Occipital lobe (tissue), 2 donors: Measurements from ENCODE around the gene AGO3. TPM values are rescaled to one million over a fixed set of nuclear protein-coding genes. Genes with fewer than 3 reads are reported as not detected.

ENCODE experiments used
- DNase-seq: peaks from one replicate; lab custom pipeline; 2025; lab: John Stamatoyannopoulos, UW
- total RNA-seq: library from RNA; depleted of rRNA; stranded (reverse); fragments of >200 nt; gene quantifications from one replicate; pipeline ENCODE4 v1.2.3, GENCODE V29; 2014

The AGO3 gene
- total RNA-seq, 1 donor from 2014 or later = 28.1 TPM

DNA sequence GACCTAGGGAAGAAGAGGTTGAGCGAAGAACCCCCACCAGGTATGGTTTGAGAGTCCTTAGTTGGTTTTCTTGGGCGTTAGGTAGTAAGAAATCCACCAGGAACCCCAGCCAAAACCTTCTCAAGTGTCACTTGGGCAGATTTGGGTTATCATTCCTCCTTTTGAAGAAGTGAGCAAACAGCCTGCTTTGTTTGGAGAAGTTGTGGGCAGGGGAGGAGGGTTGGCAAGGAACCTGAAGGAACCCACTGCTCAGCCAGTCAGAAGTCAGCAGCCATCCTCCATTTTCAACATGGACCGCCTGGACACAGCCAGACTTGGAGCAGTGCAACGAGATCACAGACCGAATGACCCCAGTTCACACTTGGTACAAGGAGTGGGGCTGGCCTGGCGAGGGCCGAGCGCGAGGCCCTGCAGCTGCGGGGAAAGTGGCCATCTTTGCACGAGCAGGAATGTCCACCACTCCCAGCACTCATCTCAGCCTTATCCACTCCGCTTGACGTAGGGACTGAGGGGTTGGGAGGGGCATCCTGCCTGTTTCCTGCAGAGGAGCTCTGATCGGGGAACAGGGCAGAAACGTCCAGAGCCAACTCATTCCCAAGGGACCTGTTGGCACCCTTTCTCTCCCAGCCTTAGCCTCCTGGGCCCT, 165.0 kb downstream of the AGO3 start:
- DNase-seq = no peak

- DNase-seq = no peak
Observed at GRCh38 chr1:36096500-36097432, 165.9 kb downstream of the AGO3 start.

DNA sequence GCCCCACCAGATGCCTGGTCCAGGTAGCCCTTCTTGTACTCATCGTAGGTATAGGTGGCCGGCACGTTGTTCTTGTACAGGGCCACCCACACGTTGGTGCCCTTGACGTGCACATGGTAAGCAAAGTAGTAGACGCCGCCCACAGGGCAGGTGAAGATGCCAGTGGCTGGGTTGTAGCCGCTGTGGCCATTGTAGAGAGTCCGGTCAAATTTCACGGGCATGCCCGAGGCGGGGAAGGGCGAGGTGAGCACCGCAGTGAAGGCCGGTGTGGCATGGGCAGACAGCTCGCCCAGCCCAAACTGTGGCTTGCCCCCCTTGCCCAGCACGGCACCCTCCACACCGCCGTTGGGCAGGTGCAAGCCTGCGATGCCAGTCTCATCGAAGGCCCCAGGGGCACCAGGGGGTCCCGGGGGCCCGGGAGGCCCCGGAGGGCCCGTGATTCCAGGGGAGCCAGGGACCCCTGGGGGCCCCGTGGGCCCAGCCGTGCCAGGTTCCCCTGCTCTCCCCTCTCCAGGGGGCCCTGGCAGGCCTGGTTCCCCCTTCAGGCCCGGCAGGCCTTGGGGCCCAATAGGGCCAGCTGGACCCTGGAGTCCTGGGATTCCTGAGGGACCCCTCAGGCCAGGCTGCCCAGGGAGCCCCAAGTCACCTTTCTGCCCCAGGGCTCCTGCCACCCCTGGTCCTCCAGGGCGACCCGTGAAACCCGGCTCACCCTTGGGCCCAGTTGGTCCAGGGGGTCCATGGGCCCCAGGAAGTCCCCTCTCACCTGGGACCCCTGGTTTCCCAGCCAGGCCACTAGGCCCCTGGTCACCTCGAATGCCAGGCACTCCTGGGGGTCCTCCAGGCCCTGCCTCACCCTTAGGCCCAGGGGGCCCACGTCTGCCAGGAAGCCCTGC, 167.0 kb downstream of the AGO3 start:
- DNase-seq = no peak

DNA sequence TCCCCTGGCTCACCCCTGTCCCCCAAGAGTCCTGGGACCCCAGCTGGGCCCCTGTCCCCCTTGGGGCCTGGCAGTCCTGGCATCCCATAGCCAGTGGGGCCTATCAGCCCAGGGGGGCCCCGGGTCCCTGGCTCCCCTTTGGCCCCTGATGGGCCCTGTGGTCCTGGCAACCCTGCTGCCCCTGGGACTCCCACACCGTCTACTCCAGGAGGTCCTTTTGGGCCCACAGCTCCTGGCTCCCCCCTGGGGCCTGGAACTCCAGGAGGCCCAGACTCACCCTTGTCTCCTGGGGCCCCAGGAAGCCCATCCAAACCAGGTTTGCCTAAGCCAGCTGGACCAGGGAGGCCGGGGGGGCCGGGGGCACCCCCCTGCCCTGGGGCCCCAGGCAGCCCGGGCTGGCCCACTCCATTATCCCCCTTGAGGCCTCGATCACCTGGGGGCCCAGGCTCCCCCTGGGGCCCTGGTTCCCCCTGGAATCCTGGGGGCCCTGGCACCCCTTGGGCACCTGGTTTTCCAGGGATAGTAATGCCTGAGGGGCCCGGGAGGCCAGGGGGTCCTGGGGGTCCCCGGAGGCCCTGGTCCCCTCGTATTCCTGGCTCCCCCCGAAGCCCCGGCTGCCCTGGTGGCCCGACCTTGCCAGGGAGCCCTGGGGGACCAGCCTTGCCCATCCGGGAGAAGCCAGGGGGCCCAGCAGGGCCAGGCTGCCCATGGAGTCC, 167.9 kb downstream of the AGO3 start:
- DNase-seq = no peak

- DNase-seq = peak; percentile 24
Observed at GRCh38 chr1:36099681-36100341, 168.9 kb downstream of the AGO3 start.

DNA sequence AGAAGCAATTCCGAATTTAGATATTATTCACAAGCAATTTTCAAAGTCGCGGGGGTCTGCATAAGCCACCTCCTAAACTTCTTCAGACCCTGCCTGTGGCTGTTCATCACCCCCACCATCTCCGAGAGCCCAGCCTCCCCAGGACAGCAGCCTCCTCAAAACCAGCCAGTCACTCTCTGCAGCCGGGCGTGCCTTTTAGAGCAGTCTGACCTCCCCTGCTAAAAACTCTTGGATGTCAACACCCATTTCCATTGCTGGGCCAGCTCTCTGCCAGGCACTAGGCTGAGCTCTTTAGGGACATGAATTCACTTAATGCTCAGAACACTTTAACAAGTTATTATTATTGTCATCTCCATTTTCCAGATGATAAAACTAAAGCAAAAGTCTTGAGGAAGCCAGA, 169.5 kb downstream of the AGO3 start:
- no peak for DNase-seq

DNA sequence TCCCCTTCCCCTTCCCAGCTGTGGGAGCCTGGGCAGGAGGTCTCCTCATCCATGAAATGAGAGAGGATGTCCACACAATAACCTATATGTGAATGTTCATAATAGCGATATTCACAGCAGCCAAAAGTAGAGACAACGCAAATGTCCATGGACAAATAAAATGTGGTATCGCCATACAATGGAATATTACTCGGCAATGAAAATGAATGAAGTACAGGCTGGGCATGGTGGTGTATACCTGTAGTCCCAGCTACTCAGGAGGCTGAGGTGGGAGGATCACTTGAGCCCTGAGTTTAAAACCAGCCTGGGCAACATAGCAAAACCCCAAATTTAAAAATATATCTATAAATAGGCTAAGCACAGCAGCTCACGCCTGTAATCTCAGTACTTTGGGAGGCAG, 170.6 kb downstream of the AGO3 start:
- no peak for DNase-seq

DNA sequence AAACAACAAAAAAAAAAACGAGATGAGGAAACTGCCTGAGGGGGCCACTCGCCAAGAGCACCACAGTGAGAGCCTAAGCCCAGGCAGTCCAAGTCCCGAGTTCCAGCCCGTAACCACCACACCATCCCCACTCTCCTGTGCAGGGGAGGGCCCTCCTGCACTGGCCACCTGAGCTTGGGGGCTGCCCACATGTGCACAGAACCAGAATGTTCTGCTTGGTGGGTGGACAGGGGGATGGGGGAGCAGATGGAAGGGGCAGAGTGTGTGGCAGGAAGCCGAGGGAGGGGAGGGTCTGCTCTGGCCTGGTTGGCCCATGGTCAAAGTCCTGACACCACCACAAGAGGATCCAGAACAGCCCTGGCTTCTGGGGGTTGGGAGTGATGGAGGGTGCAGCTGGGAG, 175.4 kb downstream of the AGO3 start:
- no peak for DNase-seq

- DNase-seq = no peak
Observed at GRCh38 chr1:36107394-36107793, 176.5 kb downstream of the AGO3 start.

GRCh38 chr1:36108314-36108713, 177.4 kb downstream of the AGO3 start:
- no peak for DNase-seq

DNA sequence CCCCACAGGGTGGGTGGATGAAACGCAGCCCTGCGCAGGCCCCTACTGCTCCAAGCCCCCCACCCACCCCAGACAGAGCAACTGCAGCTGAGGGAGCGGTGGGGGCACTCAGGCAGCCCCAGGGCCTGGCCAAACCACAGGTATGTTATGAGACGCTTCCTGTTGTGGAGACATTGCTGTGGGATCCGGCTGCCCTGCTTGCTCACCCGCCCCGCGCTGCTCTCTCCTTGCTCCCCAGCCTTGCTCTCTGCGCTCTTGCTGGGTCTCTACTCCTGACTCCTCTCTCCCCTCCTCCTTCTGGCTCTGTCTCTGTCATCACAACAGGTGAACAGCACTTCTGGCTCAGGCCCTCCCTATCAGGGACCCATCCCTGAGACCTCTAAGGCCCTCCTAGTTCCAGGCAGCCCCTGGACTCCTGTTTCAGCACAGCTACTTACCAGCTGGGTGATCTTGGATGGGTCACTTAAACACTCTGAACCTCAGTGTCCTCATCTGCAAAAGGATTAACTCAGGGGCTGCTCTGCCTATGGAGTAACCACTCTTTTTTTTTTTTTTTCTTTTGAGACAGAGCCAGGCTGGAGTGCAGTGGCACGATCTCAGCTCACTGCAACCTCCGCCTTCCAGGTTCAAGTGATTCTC, 178.3 kb downstream of the AGO3 start:
- no peak for DNase-seq

DNA sequence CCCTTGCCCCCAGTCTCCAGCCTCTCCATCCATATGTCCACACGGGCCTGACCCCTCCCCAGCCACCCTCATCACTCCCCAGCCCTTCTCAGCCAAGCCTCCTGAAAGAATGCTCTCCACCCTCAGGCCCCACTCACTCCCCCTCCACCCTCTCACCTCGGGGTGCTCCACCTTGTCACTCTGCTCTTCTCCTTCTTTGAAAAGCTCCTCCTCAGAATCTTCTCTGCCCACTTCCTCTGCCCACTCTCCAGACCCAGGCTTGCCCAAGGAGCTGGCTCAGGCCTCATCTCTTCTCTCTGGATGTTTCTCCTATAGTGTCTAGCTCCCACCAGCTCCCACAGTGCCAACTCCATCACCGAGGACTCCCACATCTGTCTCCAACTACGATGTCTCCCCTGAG, 180.2 kb downstream of the AGO3 start:
- DNase-seq = no peak

DNA sequence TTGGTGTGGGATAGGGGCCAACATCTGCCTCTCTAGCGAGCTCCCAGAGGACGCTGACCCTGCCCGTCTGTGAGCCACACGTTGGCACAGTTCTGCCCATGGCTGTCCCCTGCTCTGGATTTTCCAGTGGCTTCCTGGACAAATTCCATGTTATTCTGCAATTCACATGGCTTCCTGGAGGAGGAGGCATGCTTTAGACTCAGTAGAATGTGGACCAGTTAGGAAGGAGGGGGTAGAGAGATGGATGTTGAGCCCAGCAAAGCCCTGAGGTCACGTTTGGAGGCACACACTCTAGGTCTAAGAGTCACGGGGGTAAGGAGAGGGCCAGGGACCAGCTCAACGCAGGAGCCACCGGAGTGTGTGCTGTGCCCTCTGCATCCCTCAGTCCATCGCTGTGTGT, 181.9 kb downstream of the AGO3 start:
- no peak for DNase-seq

GRCh38 chr1:36114371-36114770, 183.5 kb downstream of the AGO3 start:
- no peak for DNase-seq

GRCh38 chr1:36115200-36115669, 184.3 kb downstream of the AGO3 start:
- no peak for DNase-seq

- DNase-seq = no peak
Observed at GRCh38 chr1:36115931-36116330, 185.0 kb downstream of the AGO3 start.

- DNase-seq = no peak
Observed at GRCh38 chr1:36116901-36117300, 186.0 kb downstream of the AGO3 start.

- no peak for DNase-seq
Observed at GRCh38 chr1:36118447-36119204, 187.7 kb downstream of the AGO3 start.

GRCh38 chr1:36119456-36119855, 188.6 kb downstream of the AGO3 start:
- DNase-seq = no peak
